SHP77 (cell line): ENCODE data around the gene NME7.
"Not testable (repeated sequence)": the region's sequence is repeated elsewhere in the genome, so short reads cannot be mapped to it uniquely, and the experiment has no call there.

Experiments used
- DNase-seq, 2 experiments: peaks; one replicate each; lab custom pipeline; 2025; lab: John Stamatoyannopoulos, UW

NME7 gene

GRCh38 chr1:169234780-169235179 is 132.8 kb downstream of the NME7 start:
- no peak for DNase-seq

DNA sequence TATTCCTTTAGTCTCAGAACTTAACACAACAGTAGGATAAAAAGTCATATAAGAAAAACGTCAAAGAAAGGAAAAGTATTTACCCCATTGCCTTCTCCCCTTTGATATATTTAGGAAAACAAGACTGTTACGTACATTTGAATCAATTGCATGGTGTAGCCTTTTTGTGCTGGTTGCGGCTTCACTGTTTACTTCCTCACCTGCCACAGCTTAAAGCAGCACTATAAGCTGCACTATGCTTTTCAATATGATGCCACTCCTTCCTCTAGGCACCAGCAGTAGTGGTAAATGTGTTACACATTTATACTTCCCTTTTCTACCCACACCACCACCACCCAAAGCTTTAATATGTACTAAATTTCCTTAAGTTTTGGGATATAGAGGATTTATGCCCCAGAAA is 150.0 kb downstream of the NME7 start:
- no peak for DNase-seq

DNA sequence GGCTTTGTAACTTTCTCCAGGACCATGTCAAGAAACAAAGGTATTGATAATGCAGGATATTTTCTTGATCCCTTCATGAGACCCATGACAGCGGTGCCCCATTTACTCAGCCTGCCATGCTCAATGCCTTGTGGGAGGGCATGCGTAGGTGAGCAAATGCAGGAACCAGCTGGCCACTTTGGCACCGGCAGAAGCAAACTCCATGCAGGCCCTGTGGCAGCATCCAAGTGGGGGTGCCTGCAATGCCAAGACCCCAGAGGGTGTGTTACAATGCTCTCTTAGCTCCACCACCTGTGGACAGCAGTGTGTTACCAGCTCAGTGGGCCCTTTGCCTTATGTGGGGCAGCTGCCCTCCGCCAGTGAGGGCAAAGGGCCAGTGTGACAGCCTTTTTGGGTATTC is 153.0 kb downstream of the NME7 start:
- DNase-seq: no peak

DNA sequence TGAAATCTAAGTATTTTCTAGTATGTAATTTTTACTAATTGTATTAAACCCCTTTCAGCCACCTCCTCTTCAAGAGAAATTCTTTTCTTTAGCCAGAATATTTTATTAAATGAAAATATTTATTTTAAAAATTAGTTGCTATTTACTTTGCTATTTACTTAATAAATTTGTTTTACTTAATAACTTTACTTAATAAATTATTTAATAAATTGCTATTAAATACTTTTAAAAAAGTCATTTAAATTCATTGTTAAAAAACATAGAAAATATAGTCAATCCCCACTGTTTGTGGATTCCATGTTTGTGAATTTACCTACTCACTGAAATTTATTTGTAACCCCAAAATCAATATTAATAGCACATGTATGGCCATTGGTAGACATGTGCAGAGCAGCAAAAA is 155.5 kb downstream of the NME7 start:
- no peak for DNase-seq

- no peak for DNase-seq
Measured at GRCh38 chr1:169207797-169208520, 159.6 kb downstream of the NME7 start.

GRCh38 chr1:169204157-169204556 is 163.4 kb downstream of the NME7 start:
- DNase-seq: no peak

DNA sequence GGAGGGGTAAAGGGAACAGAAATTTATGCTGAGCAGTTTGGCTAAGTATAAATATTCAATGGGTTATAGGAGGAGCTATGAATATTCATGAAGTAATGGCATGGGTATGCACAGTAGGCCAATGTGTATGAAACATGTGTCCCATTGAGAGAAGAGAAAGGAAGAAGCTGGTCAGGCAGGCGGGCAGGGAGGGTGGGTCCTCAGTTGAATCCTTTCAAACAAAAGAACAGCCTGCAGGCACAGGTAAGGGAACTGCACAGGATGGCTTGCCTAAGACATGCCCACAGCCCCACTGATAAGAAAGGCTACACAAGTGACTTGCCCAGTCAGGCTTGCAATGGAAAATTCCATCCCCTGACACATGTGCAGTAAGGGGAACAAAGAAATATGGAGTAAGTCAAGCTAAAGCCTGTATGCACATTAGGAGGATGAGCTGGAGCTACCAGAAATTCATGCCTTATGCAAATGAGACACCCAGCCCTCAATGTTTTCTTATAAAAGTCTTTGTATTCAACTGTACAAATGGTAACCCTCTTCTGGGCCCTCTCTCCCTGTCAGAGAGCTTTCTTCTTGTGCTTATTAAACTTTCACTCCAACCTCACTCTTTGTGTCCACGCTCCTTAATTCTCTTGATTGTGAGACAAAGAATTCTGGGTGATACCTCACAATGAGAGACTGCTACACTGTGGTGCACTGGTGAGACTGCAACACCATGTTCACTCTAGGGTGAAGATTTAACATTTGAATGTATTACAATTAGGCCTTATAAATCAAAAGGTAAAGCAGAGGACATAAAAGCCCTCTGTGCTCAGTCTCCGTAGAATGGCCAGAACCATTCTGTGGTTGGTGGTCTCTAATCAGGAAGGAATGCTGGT is 164.6 kb downstream of the NME7 start:
- no peak for DNase-seq

- no peak for DNase-seq
Measured at GRCh38 chr1:169201084-169201619, 166.4 kb downstream of the NME7 start.

- DNase-seq: no peak
Measured at GRCh38 chr1:169200319-169200718, 167.3 kb downstream of the NME7 start.

GRCh38 chr1:169196581-169196980 is 171.0 kb downstream of the NME7 start:
- DNase-seq: no peak

DNA sequence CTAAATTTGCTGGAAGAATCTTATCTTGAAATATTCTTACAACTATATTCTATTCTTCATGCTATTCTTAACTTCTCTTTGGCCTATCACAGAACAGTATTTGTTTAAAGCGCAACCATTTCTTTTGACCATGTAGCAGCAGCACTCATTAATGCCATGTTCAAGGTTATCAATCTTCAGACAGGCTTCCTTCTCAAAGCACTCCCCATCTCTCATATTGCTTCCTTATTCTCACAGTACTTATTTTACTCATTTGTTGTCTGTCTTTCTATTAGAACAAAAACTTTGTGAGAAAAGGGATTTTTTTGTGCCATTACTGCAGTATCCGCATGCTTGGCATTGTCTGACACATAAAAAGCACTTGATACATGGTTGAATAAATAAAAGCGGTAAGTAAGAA is 171.4 kb downstream of the NME7 start:
- DNase-seq: no peak

- no peak for DNase-seq
Measured at GRCh38 chr1:169193191-169193850, 174.3 kb downstream of the NME7 start.

GRCh38 chr1:169186106-169186505 is 181.5 kb downstream of the NME7 start:
- DNase-seq: no peak

GRCh38 chr1:169184812-169185211 is 182.8 kb downstream of the NME7 start:
- DNase-seq: no peak

DNA sequence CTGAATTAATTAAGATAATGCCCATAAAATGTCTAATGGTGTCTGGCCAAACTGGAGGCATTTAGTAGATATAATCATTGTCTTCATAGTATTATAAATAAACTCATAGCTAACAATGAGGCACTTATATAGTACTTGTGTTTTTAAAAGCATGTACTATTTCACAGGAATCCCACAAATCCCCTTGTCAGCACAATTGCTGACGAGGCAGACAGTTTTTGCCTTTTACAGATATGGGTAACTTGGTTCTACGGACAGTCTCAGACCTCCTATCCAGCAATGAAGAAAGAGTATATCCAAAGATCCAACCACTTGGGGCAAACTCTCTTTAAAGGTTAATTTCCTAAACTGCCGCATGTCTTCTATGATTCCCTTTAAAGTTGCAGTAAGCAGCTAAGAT is 187.4 kb downstream of the NME7 start:
- DNase-seq: no peak

- DNase-seq: not testable (repeated sequence)
Measured at GRCh38 chr1:169179431-169179830, 188.2 kb downstream of the NME7 start.

GRCh38 chr1:169175461-169175860 is 192.1 kb downstream of the NME7 start:
- DNase-seq: no peak

- DNase-seq: no peak
Measured at GRCh38 chr1:169163059-169163458, 204.5 kb downstream of the NME7 start.

GRCh38 chr1:169161496-169162194 is 206.0 kb downstream of the NME7 start:
- DNase-seq: no peak

DNA sequence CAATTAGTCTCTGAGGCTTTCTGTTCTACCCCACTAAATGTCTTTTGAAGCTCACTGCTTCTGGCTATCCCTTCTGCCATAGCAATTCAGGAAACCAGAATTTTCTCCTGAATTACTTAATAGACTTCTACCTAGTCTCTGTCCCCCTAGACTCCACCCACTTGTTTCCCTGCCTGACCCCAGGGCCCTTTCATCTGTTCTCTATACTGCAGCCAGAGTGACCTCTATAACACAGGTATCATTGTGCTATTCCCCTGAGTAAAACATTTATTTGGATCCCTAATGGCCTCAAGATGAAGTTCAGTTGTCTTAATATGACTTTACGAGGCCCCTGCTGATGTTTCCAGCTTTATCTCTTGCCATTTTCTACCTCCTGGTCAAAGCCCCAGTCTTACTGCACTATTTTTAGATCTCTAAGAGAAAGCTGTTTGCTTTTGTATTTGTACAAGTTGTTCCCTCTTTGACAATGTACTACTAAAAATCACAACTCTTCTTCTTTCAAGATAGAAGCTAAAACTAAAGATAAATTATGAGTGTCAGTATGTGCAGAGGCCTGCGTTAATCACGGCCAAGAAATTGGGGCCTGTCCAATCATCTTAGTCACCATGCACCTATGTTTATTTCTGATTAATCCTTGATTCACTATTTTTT is 206.6 kb downstream of the NME7 start:
- no peak for DNase-seq

- DNase-seq: no peak
Measured at GRCh38 chr1:169156580-169156979, 211.0 kb downstream of the NME7 start.
